ENCODE data around the gene KIF13A.
"Not testable (repeated sequence)": the region's sequence is repeated elsewhere in the genome, so short reads cannot be mapped to it uniquely, and the experiment has no call there.

Gene KIF13A

GRCh38 chr6:18021166-18021850 lies 33.9 kb upstream of the KIF13A start:
- peaks cover 24% of the 10 kb centered on the region for H3K4me1 Mint-ChIP-seq
- no peaks in the 10 kb centered on the region for H3K36me3 Mint-ChIP-seq (ENCODE audit: low read depth)
- H3K4me3 Mint-ChIP-seq = no peak overlapping the region
- H3K27me3 Mint-ChIP-seq (ENCODE audit: low read depth, poor library complexity) = peaks cover 6% of the 10 kb centered on the region
- H3K9me3 Mint-ChIP-seq = no peaks in the 10 kb centered on the region
- no peak for TF ChIP-seq CTCF (IDR thresholded peaks at IDR 0.05)
- peak overlapping the region; percentile 31 for H3K27ac Mint-ChIP-seq
- DNase-seq = no peak

DNA sequence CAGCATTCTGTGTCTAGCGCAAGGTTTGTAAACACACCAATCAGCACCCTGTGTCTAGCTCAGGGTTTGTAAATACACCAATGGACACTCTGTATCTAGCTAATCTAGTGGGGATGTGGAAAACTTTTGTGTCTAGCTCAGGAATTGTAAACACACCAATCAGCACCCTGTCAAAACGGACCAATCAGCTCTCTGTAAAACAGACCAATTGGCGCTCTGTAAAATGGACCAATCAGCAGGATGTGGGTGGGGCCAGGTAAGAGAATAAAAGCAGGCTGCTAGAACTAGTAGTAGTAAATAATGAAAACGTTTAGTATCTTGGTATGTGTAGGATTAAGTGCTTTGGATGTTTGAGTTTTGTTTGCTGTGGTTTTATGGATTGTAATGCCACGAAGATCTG lies 33.1 kb upstream of the KIF13A start:
- not testable (repeated sequence) for H3K36me3 Mint-ChIP-seq (ENCODE audit: low read depth); H3K9me3 Mint-ChIP-seq; DNase-seq; H3K27me3 Mint-ChIP-seq (ENCODE audit: low read depth, poor library complexity); H3K4me3 Mint-ChIP-seq
- H3K4me1 Mint-ChIP-seq = peaks cover 24% of the 10 kb centered on the region
- H3K27ac Mint-ChIP-seq = peak overlapping the region; percentile 31

- no peaks in the 10 kb centered on the region for H3K9me3 Mint-ChIP-seq
- H3K4me3 Mint-ChIP-seq = no peak overlapping the region
- no peak overlapping the region for H3K27ac Mint-ChIP-seq
- no peak for DNase-seq
- no peaks in the 10 kb centered on the region for H3K36me3 Mint-ChIP-seq (ENCODE audit: low read depth)
- H3K27me3 Mint-ChIP-seq (ENCODE audit: low read depth, poor library complexity) = peaks cover 6% of the 10 kb centered on the region
- H3K4me1 Mint-ChIP-seq = peaks cover 24% of the 10 kb centered on the region
- no peak for TF ChIP-seq CTCF (IDR thresholded peaks at IDR 0.05)
Observed at GRCh38 chr6:18019539-18020534, 32.4 kb upstream of the KIF13A start.

DNA sequence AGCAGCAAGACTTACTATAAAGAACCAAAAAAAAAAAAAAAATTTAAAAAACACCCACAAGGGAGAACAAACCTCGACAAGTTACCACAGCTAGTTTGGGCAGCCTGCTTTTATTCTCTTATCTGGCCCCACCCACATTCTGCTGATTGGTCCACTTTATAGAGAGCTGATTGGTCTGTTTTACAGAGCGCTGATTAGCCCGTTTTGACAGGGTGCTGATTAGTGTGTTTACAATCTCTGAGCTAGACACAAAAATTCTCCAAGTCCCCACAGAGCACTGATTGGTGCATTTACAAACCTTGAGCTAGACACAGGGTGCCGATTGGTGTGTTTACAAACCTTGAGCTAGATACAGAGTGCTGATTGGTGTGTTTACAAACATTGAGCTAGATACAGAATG lies 31.7 kb upstream of the KIF13A start:
- H3K4me3 Mint-ChIP-seq; H3K9me3 Mint-ChIP-seq; DNase-seq; H3K27ac Mint-ChIP-seq; H3K27me3 Mint-ChIP-seq (ENCODE audit: low read depth, poor library complexity); H3K36me3 Mint-ChIP-seq (ENCODE audit: low read depth): not testable (repeated sequence)
- H3K4me1 Mint-ChIP-seq = peaks cover 24% of the 10 kb centered on the region

GRCh38 chr6:18016698-18017097 lies 29.3 kb upstream of the KIF13A start:
- Mint-ChIP-seq H3K27me3 (ENCODE audit: low read depth, poor library complexity) (no peaks in the 10 kb centered on the region), H3K27ac (no peak overlapping the region), H3K4me3 (no peak overlapping the region), H3K9me3 (no peaks in the 10 kb centered on the region), H3K4me1 (peaks cover 5% of the 10 kb centered on the region), H3K36me3 (ENCODE audit: low read depth) (no peaks in the 10 kb centered on the region)
- DNase-seq = no peak
- no peak for TF ChIP-seq CTCF (IDR thresholded peaks at IDR 0.05)

DNA sequence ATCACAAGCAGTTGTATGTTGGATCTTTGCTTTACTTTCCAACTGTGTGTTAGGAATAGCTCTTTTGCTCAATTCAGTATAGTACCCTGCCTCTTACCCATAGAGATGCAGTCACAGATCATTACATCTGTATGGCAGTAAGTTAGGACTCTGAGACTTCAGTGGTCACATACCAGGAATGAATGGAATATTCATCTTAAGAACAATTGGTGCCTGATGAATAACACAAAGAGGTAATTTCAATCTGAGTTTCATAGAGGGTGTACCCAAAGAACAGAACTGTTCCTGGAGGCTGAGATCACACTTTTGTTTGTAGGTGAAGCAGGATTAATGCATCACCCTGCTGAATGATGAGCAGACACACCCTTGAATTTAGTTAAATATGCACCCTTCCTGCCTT lies 28.7 kb upstream of the KIF13A start:
- Mint-ChIP-seq H3K27me3 (ENCODE audit: low read depth, poor library complexity) (no peaks in the 10 kb centered on the region), H3K4me1 (peaks cover 5% of the 10 kb centered on the region), H3K27ac (no peak overlapping the region), H3K9me3 (no peaks in the 10 kb centered on the region), H3K4me3 (no peak overlapping the region), H3K36me3 (ENCODE audit: low read depth) (no peaks in the 10 kb centered on the region)
- DNase-seq = no peak
- TF ChIP-seq CTCF (IDR thresholded peaks at IDR 0.05) = no peak
